Esophagus squamous epithelium (tissue), 5 donors: Measurements from ENCODE around the gene RGP1. TPM values are rescaled to one million over a fixed set of nuclear protein-coding genes. Genes with fewer than 3 reads are reported as not detected.

Experiments
- DNase-seq: peaks from one replicate; lab custom pipeline; 2025; lab: John Stamatoyannopoulos, UW
- H3K27ac ChIP-seq, 4 donors: fragments of 200-600 bp; sonication (generic); one replicate each; pipeline ENCODE4 v1.5.1; 2016 to 2019; ENCODE audit warnings: mild to moderate bottlenecking in 1 of 4
- H3K27me3 ChIP-seq, 4 donors: fragments of 200-600 bp; sonication (generic); 1 replicate in 3 of 4; 2 replicates in 1 of 4; pipeline versions ENCODE4 v1.5.1 to v1.6.0; 2017 to 2021; ENCODE audit warnings: antibody characterized with exemption in 1 of 4
- H3K36me3 ChIP-seq, 3 donors: fragments of 200-600 bp; sonication (generic); one replicate each; pipeline ENCODE4 v1.5.1; 2016 to 2019
- H3K4me1 ChIP-seq, 3 donors: fragments of 200-600 bp; sonication (generic); one replicate each; pipeline ENCODE4 v1.5.1; 2017 to 2019
- H3K4me3 ChIP-seq, 4 donors: fragments of 200-600 bp; sonication (generic); 1 replicate in 3 of 4; 2 replicates in 1 of 4; pipeline ENCODE4 v1.5.1; 2016 to 2019; ENCODE audit warnings: mild to moderate bottlenecking in 2 of 4, moderate library complexity in 1 of 4
- H3K9me3 ChIP-seq, 3 donors: fragments of 200-600 bp; sonication (generic); one replicate each; pipeline ENCODE4 v1.5.1; 2016 to 2019
- CTCF ChIP-seq, 6 experiments: fragments of 450-650 bp in 4 of 6; fragments of 200-600 bp in 2 of 6; sonication (generic) in 2 of 6; IDR thresholded peaks; one replicate each; pipeline ENCODE4 v1.5.1; 2016 to 2019; ENCODE audit warnings: antibody characterized with exemption in 6 of 6, mild to moderate bottlenecking in 4 of 6, moderate library complexity in 4 of 6
- POLR2A ChIP-seq, 4 donors: fragments of 450-650 bp; IDR thresholded peaks; one replicate each; pipeline ENCODE4 v1.6.1; 2017; ENCODE audit warnings: antibody characterized with exemption in 4 of 4, mild to moderate bottlenecking in 4 of 4, moderate library complexity in 3 of 4
- WGBS, 2 donors: methylation state at CpG; one replicate each; pipeline ENCODE4 v1.1.5; 2018; 5-methylcytosine and 5-hydroxymethylcytosine counted together
- intact Hi-C: fragments of 100-400 bp; cut with DNase I; formaldehyde crosslinking; loops from one replicate; pipeline ENCODE4 v1.15.0; 2022
- total RNA-seq, 4 donors: library from RNA; depleted of rRNA; stranded (reverse); fragments of >200 nt; gene quantifications; one replicate each; pipeline ENCODE4 v1.1.0, GENCODE V29; 2016
- donor health status: DM: yes; HTN: yes; CAD: no.

RGP1 gene
- total RNA-seq, 4 donors from 2014 or later: 8.0 to 17.5 (median 11.6) TPM

- Histone ChIP-seq H3K36me3 (no peaks in the 10 kb centered on the region), H3K9me3 (no peaks in the 10 kb centered on the region), H3K4me3 (no peak overlapping the region), H3K4me1 (peaks cover 0 to 25% (median 2%) of the 10 kb centered on the region in 3 donors), H3K27ac (no peak overlapping the region), H3K27me3 (peaks cover 0 to 78% (median 0%) of the 10 kb centered on the region in 4 donors)
- WGBS, 2 donors: 46 to 47% methylated on average over 2 of the region's 2 CpGs
- no peak for TF ChIP-seq POLR2A (IDR thresholded peaks at IDR 0.05)
- no peak for TF ChIP-seq CTCF (IDR thresholded peaks at IDR 0.05)
- intact Hi-C loops: no loop called here
- DNase-seq: no peak
Measured at GRCh38 chr9:35763181-35763580, 14.1 kb downstream of the RGP1 start.

GRCh38 chr9:35763803-35764202 lies 14.7 kb downstream of the RGP1 start:
- DNase-seq: no peak
- Histone ChIP-seq H3K36me3 (no peaks in the 10 kb centered on the region), H3K27ac (no peak overlapping the region), H3K4me3 (no peak overlapping the region), H3K4me1 (peaks cover 0 to 18% (median 0%) of the 10 kb centered on the region in 3 donors), H3K9me3 (no peaks in the 10 kb centered on the region), H3K27me3 (peaks cover 0 to 78% (median 0%) of the 10 kb centered on the region in 4 donors)
- TF ChIP-seq CTCF (IDR thresholded peaks at IDR 0.05): no peak
- no peak for TF ChIP-seq POLR2A (IDR thresholded peaks at IDR 0.05)
- 93% methylated on average over 1 of the region's 1 CpG for WGBS, 2 donors
- intact Hi-C loops: no loop called here

GRCh38 chr9:35766997-35767396 lies 17.9 kb downstream of the RGP1 start:
- no peak overlapping the region for H3K27ac ChIP-seq
- TF ChIP-seq POLR2A (IDR thresholded peaks at IDR 0.05) (no peak), CTCF (IDR thresholded peaks at IDR 0.05) (no peak)
- intact Hi-C loops: no loop called here
- H3K9me3 ChIP-seq: no peaks in the 10 kb centered on the region
- DNase-seq: no peak
- H3K36me3 ChIP-seq: no peaks in the 10 kb centered on the region
- 81 to 88% methylated on average over 2 of the region's 2 CpGs for WGBS, 2 donors
- no peak overlapping the region for H3K4me3 ChIP-seq
- peaks cover 0 to 72% (median 0%) of the 10 kb centered on the region in 4 donors for H3K27me3 ChIP-seq
- H3K4me1 ChIP-seq: peaks cover 0 to 31% (median 7%) of the 10 kb centered on the region in 3 donors

GRCh38 chr9:35767458-35767857 lies 18.4 kb downstream of the RGP1 start:
- intact Hi-C loops: no loop called here

GRCh38 chr9:35769763-35770162 lies 20.7 kb downstream of the RGP1 start:
- DNase-seq: no peak
- TF ChIP-seq CTCF (IDR thresholded peaks at IDR 0.05): no peak
- no peak for TF ChIP-seq POLR2A (IDR thresholded peaks at IDR 0.05)
- WGBS, 2 donors: 86 to 90% methylated on average over 1 of the region's 1 CpG

More at GRCh38 chr9:35767458-35767857, 18.4 kb downstream of the RGP1 start:
- no peak overlapping the region for H3K27ac ChIP-seq
- H3K36me3 ChIP-seq: no peaks in the 10 kb centered on the region
- TF ChIP-seq POLR2A (IDR thresholded peaks at IDR 0.05) (no peak), CTCF (IDR thresholded peaks at IDR 0.05) (no peak)
- WGBS, 2 donors: 86 to 89% methylated on average over 1 of the region's 1 CpG
- H3K4me3 ChIP-seq: no peak overlapping the region
- peaks cover 0 to 32% (median 7%) of the 10 kb centered on the region in 3 donors for H3K4me1 ChIP-seq
- no peak for DNase-seq
- no peaks in the 10 kb centered on the region for H3K9me3 ChIP-seq
- H3K27me3 ChIP-seq: peaks cover 0 to 68% (median 0%) of the 10 kb centered on the region in 4 donors

More at GRCh38 chr9:35769763-35770162, 20.7 kb downstream of the RGP1 start:
- Histone ChIP-seq H3K27me3 (peaks cover 0 to 64% (median 0%) of the 10 kb centered on the region in 4 donors), H3K36me3 (no peaks in the 10 kb centered on the region), H3K4me3 (no peak overlapping the region), H3K9me3 (no peaks in the 10 kb centered on the region), H3K4me1 (peaks cover 0 to 20% (median 7%) of the 10 kb centered on the region in 3 donors), H3K27ac (no peak overlapping the region)
- intact Hi-C loops: no loop called here
